OCI-LY3 (cell line): ENCODE data around the gene DLK1.

Experiments
- CTCF ChIP-seq: fragments of 200-600, 300-600 bp; sonication (generic); IDR thresholded peaks from 2 replicates; pipeline ENCODE4 v1.5.1; 2014; ENCODE audit warnings: antibody characterized with exemption, low read length, low read depth
- EZH2phosphoT487 ChIP-seq: fragments of 200-600 bp; shearing (Covaris generic); IDR thresholded peaks from 2 replicates; pipeline ENCODE4 v1.6.1; 2018; ENCODE audit warnings: antibody characterized with exemption, mixed run types, low read depth

GRCh38 chr14:100710826-100711462, 15.7 kb upstream of the DLK1 start:
- TF ChIP-seq CTCF = no peak
- no peak for TF ChIP-seq EZH2phosphoT487
